GM18909 (cell line): Measurements from ENCODE around the gene SSR4.

Source experiments
- ATAC-seq: cut with Tn5 transposase; IDR thresholded peaks from one replicate; pipeline ENCODE4 v1.9.1; 2021; ENCODE audit warnings: mild to moderate bottlenecking; ENCODE audit not compliant: unreplicated experiment, poor library complexity

Gene SSR4

GRCh38 chrX:153780678-153781427 is 13.6 kb upstream of the SSR4 start, which contains the start of gene SRPK3:
Gene SRPK3 (plus strand): TSS chrX:153781041. CDS start chrX:153781087, 46 bp downstream.
- ATAC-seq = no peak

- no peak for ATAC-seq
These were observed 12.9 kb upstream of the SSR4 start for GRCh38 chrX:153781428-153782047.

GRCh38 chrX:153782313-153782712 is 12.2 kb upstream of the SSR4 start:
- ATAC-seq = no peak

GRCh38 chrX:153782871-153783270 is 11.6 kb upstream of the SSR4 start:
- no peak for ATAC-seq

- ATAC-seq = no peak
These were observed 11.0 kb upstream of the SSR4 start for GRCh38 chrX:153783378-153784013.

- no peak for ATAC-seq
These were observed 10.0 kb upstream of the SSR4 start for GRCh38 chrX:153784325-153784967.

GRCh38 chrX:153786669-153787068 is 7.8 kb upstream of the SSR4 start:
- ATAC-seq = no peak

GRCh38 chrX:153789654-153790053 is 4.8 kb upstream of the SSR4 start:
- no peak for ATAC-seq

- ATAC-seq = no peak
These were observed 3.2 kb upstream of the SSR4 start for GRCh38 chrX:153791104-153791852.

GRCh38 chrX:153792368-153792767 is 2.1 kb upstream of the SSR4 start:
- ATAC-seq = no peak

GRCh38 chrX:153793291-153793690 is 1.2 kb upstream of the SSR4 start:
- ATAC-seq = no peak

- ATAC-seq = no peak
These were observed 689 bp downstream of the SSR4 start for GRCh38 chrX:153794897-153795816.

- ATAC-seq = no peak
These were observed 3.0 kb downstream of the SSR4 start for GRCh38 chrX:153797415-153798015.

GRCh38 chrX:153799326-153799725 is 4.9 kb downstream of the SSR4 start:
- ATAC-seq = no peak

- no peak for ATAC-seq
These were observed 5.8 kb downstream of the SSR4 start for GRCh38 chrX:153800177-153800722.

- no peak for ATAC-seq
These were observed 6.3 kb downstream of the SSR4 start for GRCh38 chrX:153800746-153801145.

- no peak for ATAC-seq
These were observed 7.2 kb downstream of the SSR4 start for GRCh38 chrX:153801669-153802068.

- ATAC-seq = no peak
These were observed 8.1 kb downstream of the SSR4 start for GRCh38 chrX:153802513-153803045.
